ENCODE results near the gene OSBP.

The OSBP gene

DNA sequence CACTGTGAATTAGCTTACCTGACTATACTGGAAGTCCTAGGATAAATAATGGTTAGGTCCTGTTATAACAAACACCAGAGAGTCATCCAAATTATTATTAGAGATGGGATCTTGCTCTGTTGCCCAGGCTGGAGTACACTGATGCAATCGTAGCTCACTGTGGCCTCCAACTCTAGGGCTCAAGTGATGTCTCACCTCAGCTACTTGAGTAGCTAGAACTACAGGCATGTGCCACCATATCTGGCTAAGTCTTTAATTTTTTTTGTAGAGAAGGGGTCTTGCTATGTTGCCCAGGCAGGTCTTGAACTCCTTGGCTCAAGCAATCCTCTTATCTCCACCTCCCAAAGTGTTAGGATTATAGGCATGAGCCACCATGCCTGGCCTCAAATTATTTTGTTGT lies 37.2 kb downstream of the OSBP start:
- Mint-ChIP-seq H3K4me3 (no peak overlapping the region), H3K9me3 (no peaks in the 10 kb centered on the region), H3K27ac (peak overlapping the region; percentile 37), H3K4me1 (peaks cover 2 to 11% of the 10 kb centered on the region in 2 donors), H3K36me3 (peaks cover 51 to 65% of the 10 kb centered on the region in 2 donors), H3K27me3 (no peaks in the 10 kb centered on the region)
- no peak for ATAC-seq (replicated peaks)
- DNase-seq = no peak

DNA sequence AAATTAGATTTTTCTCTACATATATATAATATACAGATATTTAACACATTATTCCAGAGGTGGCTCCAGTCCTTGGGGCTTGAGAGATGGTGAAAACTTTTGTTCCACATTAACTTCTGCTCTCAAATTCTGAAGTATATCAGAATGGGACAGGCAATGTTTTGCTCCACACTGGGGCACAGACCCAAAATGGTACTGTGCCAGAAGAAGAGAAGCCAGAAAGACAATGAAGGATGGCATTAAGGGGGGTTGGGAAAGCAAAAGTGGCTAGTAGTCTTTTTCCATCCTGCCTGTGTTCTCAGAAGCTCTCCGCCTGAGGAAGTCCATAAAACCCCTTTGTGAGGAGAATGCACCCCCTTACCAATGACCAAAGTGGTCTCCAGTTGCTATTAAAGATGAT lies 40.1 kb downstream of the OSBP start:
- H3K4me1 Mint-ChIP-seq = peaks cover 2 to 11% of the 10 kb centered on the region in 2 donors
- DNase-seq (no peak), ATAC-seq (replicated peaks) (no peak)
- no peaks in the 10 kb centered on the region for H3K27me3 Mint-ChIP-seq
- no peak overlapping the region for H3K27ac Mint-ChIP-seq
- H3K9me3 Mint-ChIP-seq = no peaks in the 10 kb centered on the region
- no peak overlapping the region for H3K4me3 Mint-ChIP-seq
- H3K36me3 Mint-ChIP-seq = peaks cover 44 to 56% of the 10 kb centered on the region in 2 donors

DNA sequence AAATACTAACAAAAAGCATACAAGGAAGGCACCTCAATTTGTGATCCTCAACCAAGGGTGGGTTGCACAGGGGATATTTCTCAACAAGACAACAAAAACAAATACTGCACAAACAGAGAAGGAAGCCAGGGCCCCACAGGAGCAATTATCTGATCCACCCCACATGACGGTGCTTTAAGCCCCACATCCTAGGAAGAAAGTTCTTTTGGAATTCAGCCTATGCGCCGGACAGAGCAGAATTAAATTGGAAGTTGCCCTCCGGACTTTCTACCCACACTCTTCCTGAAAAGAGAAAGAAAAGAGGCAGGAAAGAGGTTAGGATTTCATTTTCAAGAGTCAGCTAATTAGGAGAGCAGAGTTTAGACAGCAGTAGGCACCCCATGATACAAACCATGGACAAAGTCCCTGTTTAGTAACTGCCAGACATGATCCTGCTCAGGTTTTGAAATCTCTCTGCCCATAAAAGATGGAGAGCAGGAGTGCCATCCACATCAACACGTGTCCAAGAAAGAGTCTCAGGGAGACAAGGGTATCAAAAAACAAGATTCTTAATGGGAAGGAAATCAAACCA lies 40.6 kb downstream of the OSBP start:
- no peaks in the 10 kb centered on the region for H3K27me3 Mint-ChIP-seq
- no peak overlapping the region for H3K27ac Mint-ChIP-seq
- H3K4me3 Mint-ChIP-seq = no peak overlapping the region
- ATAC-seq (replicated peaks) = no peak
- DNase-seq = no peak
- H3K4me1 Mint-ChIP-seq = peaks cover 2 to 11% of the 10 kb centered on the region in 2 donors
- peaks cover 39 to 52% of the 10 kb centered on the region in 2 donors for H3K36me3 Mint-ChIP-seq
- no peaks in the 10 kb centered on the region for H3K9me3 Mint-ChIP-seq

DNA sequence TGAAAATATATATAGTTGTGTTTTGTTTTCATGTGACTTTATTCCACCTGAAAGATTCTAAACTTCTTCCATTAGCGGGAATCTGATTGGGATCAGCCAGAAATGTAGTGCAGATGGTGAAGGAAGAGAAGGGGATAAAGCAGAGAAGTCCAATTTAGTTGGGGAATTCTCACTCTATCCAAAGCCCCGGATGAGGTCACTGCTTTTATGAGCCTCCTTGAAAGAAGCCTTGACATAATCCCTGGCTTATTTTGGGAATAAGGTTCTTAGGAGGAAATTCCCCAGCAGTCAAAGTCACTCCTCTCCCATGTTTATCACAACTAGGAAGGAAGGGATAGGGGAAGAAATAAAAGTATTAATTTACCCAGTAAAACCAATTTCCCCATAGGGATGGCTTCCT lies 41.1 kb downstream of the OSBP start:
- peaks cover 33 to 46% of the 10 kb centered on the region in 2 donors for H3K36me3 Mint-ChIP-seq
- H3K27me3 Mint-ChIP-seq = no peaks in the 10 kb centered on the region

DNA sequence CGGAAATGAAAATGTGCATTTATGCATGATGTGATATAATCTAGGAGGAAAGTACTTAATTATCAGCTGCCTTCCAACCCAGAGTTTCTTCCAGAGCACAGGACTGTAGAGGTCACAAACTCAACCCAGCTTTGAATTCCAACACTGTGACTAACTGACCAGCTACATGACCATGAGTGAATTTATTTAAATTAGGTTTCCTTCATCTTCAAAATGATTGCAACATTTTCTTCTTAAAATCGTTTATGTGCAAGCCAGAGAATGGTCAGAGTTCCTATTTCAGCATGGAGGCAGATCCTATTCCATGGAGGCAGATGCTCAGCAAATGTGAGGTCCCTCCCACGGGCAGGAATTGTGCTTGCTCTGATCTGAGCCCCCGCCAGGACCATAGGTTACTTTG lies 42.4 kb downstream of the OSBP start:
- ATAC-seq (replicated peaks) = no peak
- Mint-ChIP-seq H3K9me3 (no peaks in the 10 kb centered on the region), H3K27ac (no peak overlapping the region), H3K4me3 (no peak overlapping the region), H3K27me3 (no peaks in the 10 kb centered on the region), H3K36me3 (peaks cover 22 to 38% of the 10 kb centered on the region in 2 donors), H3K4me1 (no peaks in the 10 kb centered on the region)
- no peak for DNase-seq

More for the DNA sequence above, 41.1 kb downstream of the OSBP start:
- peaks cover 1 to 7% of the 10 kb centered on the region in 2 donors for H3K4me1 Mint-ChIP-seq
- DNase-seq (no peak), ATAC-seq (replicated peaks) (no peak)
- H3K27ac Mint-ChIP-seq = no peak overlapping the region
- no peak overlapping the region for H3K4me3 Mint-ChIP-seq
- no peaks in the 10 kb centered on the region for H3K9me3 Mint-ChIP-seq

DNA sequence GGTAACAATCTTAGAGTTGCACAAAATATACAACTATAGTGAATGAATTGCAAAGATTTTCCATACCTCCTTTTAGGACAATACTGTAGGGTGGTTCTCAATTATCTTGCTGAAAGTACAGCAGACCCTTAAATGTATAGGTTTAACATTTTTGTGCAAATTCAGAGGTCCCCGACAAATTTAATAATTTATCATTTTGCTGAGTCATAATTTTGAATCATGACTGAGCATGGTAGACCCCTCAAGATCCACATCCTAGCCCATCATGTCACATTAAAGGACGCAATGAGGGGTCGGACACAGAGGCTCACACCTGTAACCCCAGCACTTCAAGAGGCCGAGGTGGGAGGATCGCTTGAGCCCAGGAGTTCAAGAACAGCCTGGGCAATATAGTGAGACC lies 43.5 kb downstream of the OSBP start:
- Mint-ChIP-seq H3K36me3 (peaks cover 18 to 28% of the 10 kb centered on the region in 2 donors), H3K27me3 (no peaks in the 10 kb centered on the region), H3K4me1 (no peaks in the 10 kb centered on the region), H3K27ac (no peak overlapping the region), H3K9me3 (no peaks in the 10 kb centered on the region), H3K4me3 (no peak overlapping the region)
- DNase-seq (no peak), ATAC-seq (replicated peaks) (no peak)

DNA sequence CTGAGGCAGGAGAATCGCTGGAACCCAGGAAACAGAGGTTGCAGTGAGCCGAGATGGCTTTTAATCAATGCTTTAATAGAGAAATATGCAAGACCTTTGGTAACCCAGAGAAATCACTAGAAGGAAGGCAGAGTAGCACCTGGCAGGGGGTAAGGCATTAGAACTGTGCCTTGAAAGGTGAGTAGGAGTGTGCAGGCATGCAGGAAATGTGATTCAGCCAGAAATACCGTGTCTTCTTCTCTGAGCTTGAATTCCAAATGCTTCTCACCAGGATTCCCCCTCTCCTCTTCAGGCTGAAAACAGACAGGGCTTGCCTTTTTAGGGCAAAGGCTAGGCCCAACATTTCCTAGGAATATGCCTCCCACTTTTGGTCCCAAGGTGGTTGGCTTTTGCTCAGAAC lies 53.3 kb downstream of the OSBP start:
- Mint-ChIP-seq H3K4me1 (peaks cover 19 to 28% of the 10 kb centered on the region in 2 donors), H3K27ac (no peak overlapping the region), H3K27me3 (peaks cover 7 to 11% of the 10 kb centered on the region in 2 donors), H3K9me3 (peaks cover 0 to 4% of the 10 kb centered on the region in 2 donors), H3K36me3 (peaks cover 3 to 4% of the 10 kb centered on the region in 2 donors), H3K4me3 (no peak overlapping the region)
- no peak for DNase-seq
- no peak for ATAC-seq (replicated peaks)

DNA sequence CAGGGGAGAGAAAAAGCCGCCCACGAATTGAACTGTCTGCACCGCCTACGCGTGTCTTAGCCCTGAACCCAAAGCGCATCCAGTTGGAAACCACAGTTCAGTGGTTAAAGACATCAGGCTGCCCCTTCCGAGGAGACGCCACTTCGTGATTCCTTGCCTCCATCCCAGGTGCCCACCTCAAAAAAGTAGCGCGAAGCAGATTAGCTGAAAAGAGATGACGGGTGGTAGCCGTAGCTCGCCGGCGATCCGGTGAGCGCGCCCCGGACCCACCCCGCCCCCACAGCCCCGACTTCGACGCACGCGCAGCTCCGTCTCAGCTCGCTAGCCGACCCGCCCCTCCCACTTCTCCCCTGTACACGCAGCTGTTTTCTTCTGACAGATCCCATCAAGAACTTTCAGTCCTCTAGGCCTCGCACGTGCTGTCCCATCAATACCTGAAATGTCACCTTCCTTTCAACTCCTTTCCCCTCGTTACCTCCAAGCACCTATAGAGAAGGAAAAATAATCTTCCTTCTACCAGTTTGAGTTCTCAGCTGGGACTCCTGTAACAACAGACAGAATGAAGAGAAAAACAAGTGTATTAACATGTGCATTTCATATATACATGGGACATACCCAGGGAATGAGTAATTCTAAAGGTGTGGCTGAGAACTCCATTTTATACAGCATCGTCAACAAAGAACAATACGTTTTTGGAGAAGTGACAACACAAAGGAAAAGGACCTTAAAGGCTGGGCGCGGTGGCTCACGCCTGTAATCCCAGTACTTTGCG lies 54.7 kb downstream of the OSBP start:
- DNase-seq = peak; percentile 70
- Mint-ChIP-seq H3K27ac (peak overlapping the region; percentile 100), H3K4me1 (peaks cover 27 to 38% of the 10 kb centered on the region in 2 donors), H3K4me3 (peak overlapping the region; percentile 84 to 92), H3K27me3 (peaks cover 7 to 11% of the 10 kb centered on the region in 2 donors), H3K36me3 (peaks cover 3 to 9% of the 10 kb centered on the region in 2 donors), H3K9me3 (peaks cover 0 to 4% of the 10 kb centered on the region in 2 donors)
- peak; percentile 52 to 70 for ATAC-seq (replicated peaks)

DNA sequence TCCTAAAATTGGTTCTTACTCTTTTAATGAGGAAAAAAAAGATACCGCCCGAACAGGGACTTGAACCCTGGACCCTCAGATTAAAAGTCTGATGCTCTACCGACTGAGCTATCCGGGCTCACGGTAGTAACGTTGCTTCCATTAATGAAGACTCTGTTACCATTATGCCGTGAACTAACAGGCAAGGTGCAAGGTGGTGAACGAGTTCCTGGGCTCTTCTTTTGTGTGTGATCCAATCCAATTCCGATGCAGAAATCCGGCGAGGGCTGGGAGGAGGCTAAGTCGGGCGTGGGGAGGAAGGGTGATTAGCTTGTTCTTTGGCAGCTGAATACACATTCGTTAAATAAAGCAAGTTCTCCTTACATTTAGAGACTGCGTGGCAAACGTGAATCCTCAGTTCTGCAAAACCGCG lies 55.3 kb downstream of the OSBP start:
- Mint-ChIP-seq H3K9me3 (peaks cover 0 to 4% of the 10 kb centered on the region in 2 donors), H3K27ac (peak overlapping the region; percentile 100), H3K4me1 (peaks cover 30 to 38% of the 10 kb centered on the region in 2 donors), H3K36me3 (peaks cover 3 to 9% of the 10 kb centered on the region in 2 donors), H3K4me3 (peak overlapping the region; percentile 84 to 92), H3K27me3 (peaks cover 7 to 11% of the 10 kb centered on the region in 2 donors)
- peak; percentile 50 to 63 for ATAC-seq (replicated peaks)
- DNase-seq = peak; percentile 72

DNA sequence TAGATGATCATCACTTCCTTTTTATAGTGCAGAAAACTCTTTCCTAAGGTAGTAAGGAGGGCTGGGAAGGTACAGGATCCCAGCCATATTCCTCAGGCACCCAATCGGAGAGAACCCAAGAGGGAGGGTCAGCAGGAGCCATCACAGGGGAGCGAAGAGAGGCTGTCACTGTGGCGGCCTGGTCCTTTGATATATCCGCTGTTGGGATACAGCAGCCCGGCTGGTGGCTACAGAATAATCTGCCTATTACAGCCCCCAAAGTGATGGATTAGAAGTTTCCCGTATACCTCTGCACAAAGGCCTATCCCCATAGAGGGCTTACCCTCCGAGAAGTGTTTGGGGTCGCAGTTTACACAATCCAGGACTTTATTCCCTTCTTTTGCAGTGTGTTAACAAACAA lies 55.7 kb downstream of the OSBP start:
- peaks cover 3 to 9% of the 10 kb centered on the region in 2 donors for H3K36me3 Mint-ChIP-seq
- H3K9me3 Mint-ChIP-seq = peaks cover 0 to 4% of the 10 kb centered on the region in 2 donors
- peak overlapping the region; percentile 84 to 92 for H3K4me3 Mint-ChIP-seq
- no peak for DNase-seq
- H3K27me3 Mint-ChIP-seq = peaks cover 7 to 11% of the 10 kb centered on the region in 2 donors
- ATAC-seq (replicated peaks) = peak; percentile 1
- peaks cover 30 to 38% of the 10 kb centered on the region in 2 donors for H3K4me1 Mint-ChIP-seq
- peak overlapping the region; percentile 100 for H3K27ac Mint-ChIP-seq

DNA sequence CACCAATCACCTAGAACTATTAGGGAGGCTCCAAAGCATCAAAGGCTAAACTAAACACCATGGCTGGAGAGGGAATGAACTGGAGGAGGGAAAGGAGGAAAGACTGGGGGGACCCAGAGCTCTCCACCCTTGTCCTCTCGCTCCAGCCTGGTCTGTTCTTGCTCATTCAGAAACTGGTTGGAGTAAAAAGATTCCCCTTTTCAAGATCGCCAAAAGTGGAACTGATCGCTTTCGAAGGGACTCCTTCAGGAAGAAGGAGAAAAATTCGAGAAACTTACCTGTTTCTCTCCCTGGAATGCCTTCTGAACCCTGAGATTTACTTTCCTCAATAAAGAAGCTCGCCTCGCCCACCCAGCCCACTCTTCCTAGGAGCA lies 57.3 kb downstream of the OSBP start:
- Mint-ChIP-seq H3K4me1 (peaks cover 32 to 53% of the 10 kb centered on the region in 2 donors), H3K36me3 (peaks cover 3 to 9% of the 10 kb centered on the region in 2 donors), H3K4me3 (peak overlapping the region in 1 of 2 donors; percentile 30), H3K27ac (no peak overlapping the region), H3K9me3 (peaks cover 0 to 4% of the 10 kb centered on the region in 2 donors), H3K27me3 (peaks cover 7 to 16% of the 10 kb centered on the region in 2 donors)
- DNase-seq = no peak
- ATAC-seq (replicated peaks) = no peak

DNA sequence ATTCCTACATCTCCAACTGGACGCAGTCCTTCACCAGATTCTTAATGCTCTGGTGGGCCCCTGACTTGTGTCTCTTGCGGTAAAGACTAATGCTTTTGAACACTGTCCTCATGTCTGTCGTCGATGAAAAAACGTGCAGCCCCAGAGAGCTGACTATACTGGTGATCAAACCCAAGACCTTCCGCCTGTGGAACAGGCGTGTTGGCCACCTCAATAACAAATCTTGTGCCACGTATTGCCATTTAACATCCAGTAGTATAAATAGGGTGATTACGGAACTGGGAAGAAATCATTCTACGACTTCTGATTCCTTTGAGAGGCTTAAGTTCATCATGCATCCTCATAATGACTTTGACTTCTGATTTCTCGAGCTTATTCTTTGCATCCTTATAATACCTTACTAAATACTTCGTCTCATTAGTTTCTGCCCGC lies 58.6 kb downstream of the OSBP start:
- peak in 1 of 2 donors; percentile 22 for ATAC-seq (replicated peaks)
- Mint-ChIP-seq H3K27ac (peak overlapping the region; percentile 94), H3K9me3 (peaks cover 0 to 4% of the 10 kb centered on the region in 2 donors), H3K27me3 (peaks cover 7 to 16% of the 10 kb centered on the region in 2 donors), H3K36me3 (peaks cover 3 to 9% of the 10 kb centered on the region in 2 donors), H3K4me1 (peaks cover 33 to 53% of the 10 kb centered on the region in 2 donors), H3K4me3 (peak overlapping the region; percentile 80)
- DNase-seq = no peak

DNA sequence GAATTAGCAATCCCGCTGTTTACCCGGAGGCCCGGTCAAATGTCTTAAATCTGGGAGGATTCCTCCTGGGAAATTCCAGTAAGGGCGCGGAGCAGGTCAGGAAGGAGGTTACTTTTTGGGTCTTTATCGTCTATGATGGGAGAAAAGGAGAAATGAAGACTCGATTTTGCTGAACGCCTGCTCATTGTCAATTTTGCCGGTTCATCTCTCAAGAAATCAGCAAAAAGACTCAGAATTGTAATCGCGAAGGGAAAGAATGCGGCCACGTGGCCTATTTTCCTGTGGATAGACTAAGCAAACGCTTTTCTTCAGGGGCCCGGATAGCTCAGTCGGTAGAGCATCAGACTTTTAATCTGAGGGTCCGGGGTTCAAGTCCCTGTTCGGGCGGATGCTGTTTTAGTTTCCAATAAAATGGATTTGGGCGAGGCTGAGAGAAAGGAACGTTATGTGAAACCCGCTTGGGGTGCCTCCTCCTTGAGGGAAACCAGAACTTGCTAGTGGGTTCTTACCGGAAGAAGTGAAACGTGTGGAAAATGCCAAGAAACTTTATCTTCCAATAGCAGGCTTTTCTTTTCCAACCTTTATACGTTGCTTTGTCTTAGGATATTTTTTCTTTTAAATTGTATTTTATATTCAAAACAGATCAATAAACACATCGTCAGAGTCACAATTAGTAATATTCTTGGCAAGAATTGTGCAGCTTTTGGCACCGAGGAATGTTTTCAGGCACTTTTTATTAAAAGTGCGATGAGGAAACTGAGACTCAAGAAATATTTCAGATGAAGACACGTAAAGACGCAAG lies 59.3 kb downstream of the OSBP start:
- H3K9me3 Mint-ChIP-seq = peaks cover 0 to 4% of the 10 kb centered on the region in 2 donors
- peak overlapping the region; percentile 96 for H3K27ac Mint-ChIP-seq
- peaks cover 34 to 54% of the 10 kb centered on the region in 2 donors for H3K4me1 Mint-ChIP-seq
- H3K4me3 Mint-ChIP-seq = peak overlapping the region; percentile 74 to 88
- ATAC-seq (replicated peaks) (peak; percentile 35 to 39), DNase-seq (peak; percentile 68)
- H3K27me3 Mint-ChIP-seq = peaks cover 7 to 16% of the 10 kb centered on the region in 2 donors
- peaks cover 3 to 9% of the 10 kb centered on the region in 2 donors for H3K36me3 Mint-ChIP-seq

DNA sequence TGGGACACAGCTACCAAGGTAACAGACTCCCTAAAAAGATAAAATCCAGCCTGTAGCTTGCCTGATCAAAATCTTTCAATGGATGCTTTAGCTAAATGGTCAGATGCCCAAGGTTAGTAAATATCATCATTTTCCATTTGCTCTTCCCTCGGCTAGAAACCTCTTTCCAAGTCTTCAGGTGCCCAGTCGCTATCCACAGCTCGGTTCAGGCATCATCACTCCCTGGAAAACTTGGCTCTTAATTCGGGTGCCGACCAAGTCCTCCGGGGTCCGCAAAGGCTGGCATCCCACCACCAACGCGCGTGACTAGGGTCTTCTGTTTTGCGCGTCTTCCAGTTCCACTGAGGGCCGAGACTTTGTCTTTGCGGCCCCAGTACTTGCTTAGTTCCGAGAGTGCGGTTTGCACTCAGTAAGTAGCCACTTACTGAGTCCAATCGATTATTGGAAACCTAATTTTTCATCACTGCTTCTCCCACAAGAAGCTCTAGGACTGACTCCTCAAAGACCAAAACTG lies 59.9 kb downstream of the OSBP start:
- Mint-ChIP-seq H3K9me3 (peaks cover 0 to 4% of the 10 kb centered on the region in 2 donors), H3K4me3 (peak overlapping the region; percentile 74 to 88), H3K36me3 (peaks cover 3 to 15% of the 10 kb centered on the region in 2 donors), H3K4me1 (peaks cover 36 to 55% of the 10 kb centered on the region in 2 donors), H3K27ac (peak overlapping the region; percentile 96), H3K27me3 (peaks cover 8 to 16% of the 10 kb centered on the region in 2 donors)
- DNase-seq = no peak
- no peak for ATAC-seq (replicated peaks)

Data from stimulated activated naive B cell treated with anti-CD40 and anti-IgM and Interleukin-4, amounts not matched to agents 10 μg/mL and 1 μg/mL and 100 μg/mL, for 72 hours (primary cell).